ENCODE measurements around the gene HJV.
"Not testable (repeated sequence)": the region's sequence is repeated elsewhere in the genome, so short reads cannot be mapped to it uniquely, and the experiment has no call there.

Gene HJV, protein sequence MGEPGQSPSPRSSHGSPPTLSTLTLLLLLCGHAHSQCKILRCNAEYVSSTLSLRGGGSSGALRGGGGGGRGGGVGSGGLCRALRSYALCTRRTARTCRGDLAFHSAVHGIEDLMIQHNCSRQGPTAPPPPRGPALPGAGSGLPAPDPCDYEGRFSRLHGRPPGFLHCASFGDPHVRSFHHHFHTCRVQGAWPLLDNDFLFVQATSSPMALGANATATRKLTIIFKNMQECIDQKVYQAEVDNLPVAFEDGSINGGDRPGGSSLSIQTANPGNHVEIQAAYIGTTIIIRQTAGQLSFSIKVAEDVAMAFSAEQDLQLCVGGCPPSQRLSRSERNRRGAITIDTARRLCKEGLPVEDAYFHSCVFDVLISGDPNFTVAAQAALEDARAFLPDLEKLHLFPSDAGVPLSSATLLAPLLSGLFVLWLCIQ

DNA sequence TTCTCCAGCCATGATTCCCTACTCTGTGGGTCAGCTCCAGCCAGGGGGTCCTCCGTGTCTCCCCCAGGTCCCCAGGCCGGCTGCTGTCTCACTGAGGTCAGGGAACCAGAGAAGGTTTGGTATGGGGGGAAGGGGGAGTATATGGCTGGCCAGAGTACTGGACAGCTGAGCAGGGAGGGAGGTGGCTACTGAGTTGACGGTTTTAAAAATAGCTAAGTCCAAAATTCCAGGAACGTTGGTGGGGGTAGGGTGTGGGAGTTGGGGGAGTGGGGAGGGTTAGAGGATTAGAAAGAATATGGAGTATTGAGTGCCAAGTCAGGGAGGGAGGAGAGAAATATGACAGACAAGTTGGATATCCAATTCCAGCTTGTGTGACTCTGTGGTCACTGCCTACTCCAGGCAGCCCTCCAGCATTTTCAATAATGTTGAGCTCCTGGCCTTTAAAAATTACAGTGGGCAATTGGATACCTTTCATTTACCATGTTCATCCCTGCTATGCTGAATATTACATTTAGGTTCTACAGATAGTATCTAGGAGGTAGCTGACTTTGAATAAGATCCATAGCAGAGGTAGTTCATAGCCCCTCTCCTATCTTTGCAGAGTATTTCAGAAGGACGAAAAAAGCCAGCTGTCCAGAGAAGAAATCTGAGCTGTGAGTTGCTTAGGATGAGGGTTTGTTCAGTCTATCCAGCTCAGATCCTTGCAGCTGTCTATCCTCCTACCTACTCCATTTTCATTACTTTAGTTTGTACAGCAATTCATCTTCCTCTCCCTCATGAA, at the start of gene HJV:
TSS of gene HJV (minus strand) at position 114 of the 781 bp plus-strand sequence. CDS start 1,504 bp downstream, outside the sequence.
- DNase-seq (ENCODE audit: low spot score), result no peak

DNA sequence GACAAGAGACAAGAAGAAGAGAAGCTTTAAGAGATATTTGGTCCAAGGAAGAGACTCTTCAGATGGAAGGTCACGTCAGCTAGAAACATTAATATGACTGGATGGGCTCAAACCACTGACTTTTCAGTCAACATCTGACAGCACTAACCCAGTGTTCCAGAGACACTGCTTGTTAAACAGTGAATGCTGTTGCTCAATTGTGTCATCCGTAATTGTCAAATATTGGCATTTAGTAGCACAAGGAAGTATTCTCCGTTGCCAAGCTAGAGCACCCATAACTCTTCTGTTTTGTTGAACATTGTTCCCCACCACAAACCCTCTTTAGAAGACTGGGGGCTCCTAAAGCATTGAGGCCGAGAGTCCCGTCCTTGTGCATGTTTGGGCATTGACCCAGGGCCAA, 37.6 kb upstream of the HJV start:
- not testable (repeated sequence) for DNase-seq (ENCODE audit: low spot score)

DNA sequence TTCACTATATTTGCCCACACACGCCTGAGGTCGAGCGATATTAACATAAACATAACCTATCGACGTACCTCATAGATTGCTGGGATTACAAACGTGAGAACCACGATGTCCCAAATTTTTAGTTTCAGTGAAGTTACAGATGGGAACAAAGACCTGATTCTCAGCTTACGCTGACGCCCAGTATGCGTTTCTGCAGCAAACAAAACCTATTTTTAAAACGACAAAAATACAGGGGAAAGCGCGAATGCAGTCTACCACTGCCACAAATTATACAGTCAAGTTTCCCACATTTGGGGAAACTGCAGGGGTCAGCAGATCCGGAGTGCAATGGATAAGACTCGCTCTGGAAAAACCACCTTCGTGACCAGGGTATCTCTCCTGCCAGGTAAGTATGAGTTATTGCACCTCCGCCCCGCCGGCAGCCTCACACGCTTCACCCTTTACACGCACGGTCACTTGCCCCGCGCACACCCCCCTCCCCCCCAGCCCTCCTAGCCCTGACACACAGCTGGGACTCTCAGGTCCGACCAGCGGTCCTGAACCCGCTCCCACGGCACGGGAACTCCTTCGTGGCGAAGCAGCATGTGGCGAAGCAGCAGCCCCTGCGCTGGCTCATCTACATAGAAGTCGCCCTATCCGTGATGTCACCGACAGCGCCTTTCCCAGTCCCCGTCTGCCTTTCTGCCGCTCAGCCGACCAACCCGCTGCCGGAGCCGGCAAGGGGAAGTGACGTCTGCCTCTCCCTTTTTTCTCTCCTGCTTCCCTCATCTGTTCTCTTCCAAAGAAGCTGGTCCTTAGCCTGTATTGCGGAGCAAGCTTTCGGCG, 30.5 kb upstream of the HJV start:
- peak; percentile 63 for DNase-seq (ENCODE audit: low spot score)

DNA sequence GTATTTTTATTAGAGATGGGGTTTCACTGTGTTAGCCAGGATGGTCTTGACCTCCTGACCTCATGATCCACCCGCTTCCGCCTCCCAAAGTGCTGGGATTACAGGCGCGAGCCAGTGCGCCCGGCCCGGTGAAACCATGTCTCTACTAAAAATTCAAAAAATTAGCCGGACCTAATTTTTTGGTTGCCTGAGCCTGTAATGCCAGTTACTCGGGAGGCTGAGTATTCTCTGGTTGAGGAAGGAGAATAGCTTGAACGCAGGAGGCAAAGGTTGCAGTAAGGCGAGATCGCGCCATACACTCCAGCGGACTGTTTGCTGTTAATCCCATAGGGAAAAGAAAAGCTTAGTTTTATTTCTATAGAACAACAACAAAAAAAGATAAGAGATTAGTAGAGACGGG, 29.9 kb upstream of the HJV start:
- DNase-seq (ENCODE audit: low spot score), result no peak

DNA sequence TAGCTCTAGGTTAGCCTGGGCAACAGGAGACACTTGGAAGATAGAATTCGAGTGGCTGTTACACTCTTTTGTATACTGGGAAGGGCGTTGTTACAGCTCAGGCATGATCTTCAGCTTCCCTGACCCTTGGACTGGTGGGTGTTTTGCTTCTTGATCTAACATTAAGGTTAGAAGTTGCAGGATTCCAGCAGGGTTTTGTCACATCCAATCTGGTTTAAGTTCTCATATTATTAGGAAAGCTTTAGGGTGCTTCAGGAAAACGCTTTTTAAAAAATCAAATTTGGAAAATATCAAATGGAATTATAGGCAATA, 29.1 kb upstream of the HJV start:
- DNase-seq (ENCODE audit: low spot score), result not testable (repeated sequence)

DNA sequence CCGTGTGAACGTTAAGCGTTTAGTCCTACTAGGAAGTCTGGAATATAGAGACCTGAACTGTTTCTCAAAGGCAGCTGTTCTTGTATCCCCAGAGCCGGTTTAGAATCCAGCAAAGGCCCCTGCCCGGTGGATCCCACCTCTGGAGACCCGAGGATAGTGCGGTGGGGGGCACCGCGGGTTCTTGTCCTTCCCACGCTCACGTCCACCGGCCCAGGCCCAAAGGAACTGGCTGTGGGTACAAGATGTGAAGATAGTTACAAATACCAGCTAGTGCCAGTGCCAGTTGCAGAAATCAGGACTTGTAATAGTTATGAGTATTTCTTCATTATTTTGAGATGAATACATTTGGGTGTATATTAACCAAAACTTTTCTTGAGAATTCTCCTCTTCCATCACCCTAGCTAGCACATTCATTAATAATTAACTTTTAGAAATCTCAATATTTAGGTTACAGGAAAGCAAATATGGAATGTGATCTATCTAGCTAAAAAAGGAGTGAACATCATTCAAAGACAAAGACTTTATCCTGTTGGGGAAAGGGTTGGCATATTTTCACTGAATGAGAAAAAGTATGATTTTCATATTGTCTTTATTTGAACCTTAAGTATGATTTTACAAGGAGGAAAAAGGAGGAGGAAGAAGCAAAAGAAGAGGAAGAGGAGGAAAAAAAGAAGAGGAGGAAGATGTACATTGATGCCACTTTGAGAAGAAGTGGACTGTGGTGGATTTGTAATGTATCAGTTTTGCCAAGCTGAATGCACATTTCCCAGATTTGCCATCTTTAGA, 28.5 kb upstream of the HJV start:
- DNase-seq (ENCODE audit: low spot score), result not testable (repeated sequence)

DNA sequence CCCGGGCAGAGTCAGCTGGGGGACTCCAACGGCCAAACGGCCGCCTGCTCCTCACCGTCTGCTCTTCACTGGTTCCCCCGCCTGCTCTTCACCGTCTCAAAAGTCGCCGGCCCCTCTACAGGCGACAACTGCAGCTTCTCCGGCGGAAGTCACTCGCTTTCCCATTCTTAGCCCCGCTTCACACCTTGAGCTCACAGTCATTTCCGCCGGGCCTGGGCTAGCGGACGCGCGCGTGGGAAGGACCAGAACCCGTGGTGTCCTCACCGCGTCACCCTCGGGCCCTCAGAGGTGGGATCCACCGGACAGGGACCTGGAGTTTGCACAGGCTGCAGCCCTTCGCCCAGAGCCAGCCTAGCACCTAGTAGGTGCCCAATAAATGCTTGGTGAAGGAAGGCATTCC, 27.9 kb upstream of the HJV start:
- DNase-seq (ENCODE audit: low spot score), result no peak

DNA sequence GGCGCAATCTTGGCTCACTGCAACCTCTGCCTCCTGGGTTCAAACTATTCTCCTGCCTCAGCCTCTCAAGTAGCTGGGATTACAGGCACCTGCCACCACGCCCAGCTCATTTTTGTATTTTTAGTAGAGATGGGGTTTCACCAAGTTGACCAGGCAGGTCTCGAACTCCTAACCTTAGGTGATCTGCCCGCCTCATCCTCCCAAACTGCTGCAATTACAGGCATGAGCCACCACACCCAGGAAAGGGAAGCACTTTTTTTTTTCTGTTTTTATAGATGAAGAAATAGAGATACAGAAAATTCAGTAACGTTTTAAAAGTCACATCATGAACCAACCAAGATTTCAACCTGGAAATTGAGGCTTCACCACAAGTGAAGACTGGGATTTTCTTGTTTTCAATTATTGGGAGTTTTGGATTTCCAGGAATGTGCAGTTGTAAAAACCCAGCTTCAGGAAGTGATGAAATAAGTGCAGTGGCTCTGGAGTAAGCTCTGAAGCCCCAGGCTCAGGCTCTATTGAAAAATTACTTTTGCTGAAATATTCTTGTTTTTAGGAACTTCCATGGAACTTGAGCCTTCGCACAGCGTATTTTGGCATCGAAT, 27.1 kb upstream of the HJV start:
- not testable (repeated sequence) for DNase-seq (ENCODE audit: low spot score)

DNA sequence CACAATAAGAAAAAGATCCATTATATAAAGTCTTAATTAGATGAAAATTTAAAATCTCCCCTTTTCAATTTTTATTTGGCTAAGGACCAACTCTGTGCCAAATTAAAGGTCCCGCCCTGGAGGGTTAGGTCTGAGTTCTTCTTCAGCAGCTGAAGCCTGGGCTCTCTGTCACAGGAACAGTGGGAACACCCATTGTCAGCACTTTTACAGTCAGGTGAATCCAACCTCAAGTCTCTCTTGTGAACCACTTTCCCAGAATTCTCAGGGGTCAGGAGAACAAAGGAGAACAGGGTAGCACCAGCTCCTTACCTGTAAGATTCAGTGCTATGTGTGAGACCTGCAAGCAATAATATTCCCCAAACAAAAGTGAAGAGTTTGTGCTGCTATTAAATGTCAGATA, 25.1 kb upstream of the HJV start:
- DNase-seq (ENCODE audit: low spot score), result no peak

DNA sequence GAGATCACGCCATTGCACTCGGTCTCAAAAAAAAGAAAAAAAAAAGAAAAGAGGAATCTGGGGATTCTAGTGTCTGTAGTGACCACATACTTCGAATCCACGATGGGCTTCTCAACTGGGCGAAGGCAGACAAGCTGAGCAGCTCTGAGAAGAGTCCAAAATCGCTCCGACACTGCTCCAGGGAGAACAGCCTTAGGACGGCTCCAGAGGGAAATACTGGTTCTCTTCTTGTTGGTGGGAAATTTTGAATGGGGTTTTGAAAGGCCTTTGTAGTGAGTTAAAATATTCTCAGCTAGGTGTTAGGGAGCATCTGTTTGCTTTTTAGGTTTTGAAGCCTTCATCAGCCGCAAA, 18.3 kb upstream of the HJV start:
- no peak for DNase-seq (ENCODE audit: low spot score)

DNA sequence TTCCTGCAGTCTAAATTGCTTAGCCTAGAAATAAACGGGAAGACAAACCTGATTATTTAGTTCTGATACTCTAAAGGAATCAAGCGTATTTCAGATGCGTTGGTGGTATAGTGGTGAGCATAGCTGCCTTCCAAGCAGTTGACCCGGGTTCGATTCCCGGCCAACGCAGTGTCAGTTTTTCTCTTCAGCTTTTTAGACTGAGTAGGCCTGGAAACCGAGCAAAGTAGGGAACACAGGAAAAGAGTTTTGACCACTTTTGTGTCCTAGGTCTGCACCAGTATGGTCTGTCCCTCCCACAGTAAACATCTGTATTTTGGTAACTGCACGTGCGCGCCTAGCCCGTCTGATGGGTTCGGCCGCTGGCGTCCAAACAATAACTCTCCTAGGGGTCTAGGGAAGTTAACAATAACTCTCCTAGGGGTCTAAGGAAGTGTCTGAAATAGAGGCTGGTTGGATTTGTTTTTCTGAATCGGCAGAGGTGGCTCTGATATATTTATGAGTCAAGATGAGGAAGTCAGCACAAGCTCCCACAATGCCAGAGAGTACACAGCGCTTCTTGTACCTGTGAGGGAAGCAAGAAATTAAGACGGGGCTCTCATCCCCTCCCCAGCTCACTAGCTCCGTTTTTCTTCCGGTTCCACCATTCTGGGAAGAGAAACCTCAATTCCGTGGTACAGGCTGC, 15.6 kb upstream of the HJV start:
- no peak for DNase-seq (ENCODE audit: low spot score)

DNA sequence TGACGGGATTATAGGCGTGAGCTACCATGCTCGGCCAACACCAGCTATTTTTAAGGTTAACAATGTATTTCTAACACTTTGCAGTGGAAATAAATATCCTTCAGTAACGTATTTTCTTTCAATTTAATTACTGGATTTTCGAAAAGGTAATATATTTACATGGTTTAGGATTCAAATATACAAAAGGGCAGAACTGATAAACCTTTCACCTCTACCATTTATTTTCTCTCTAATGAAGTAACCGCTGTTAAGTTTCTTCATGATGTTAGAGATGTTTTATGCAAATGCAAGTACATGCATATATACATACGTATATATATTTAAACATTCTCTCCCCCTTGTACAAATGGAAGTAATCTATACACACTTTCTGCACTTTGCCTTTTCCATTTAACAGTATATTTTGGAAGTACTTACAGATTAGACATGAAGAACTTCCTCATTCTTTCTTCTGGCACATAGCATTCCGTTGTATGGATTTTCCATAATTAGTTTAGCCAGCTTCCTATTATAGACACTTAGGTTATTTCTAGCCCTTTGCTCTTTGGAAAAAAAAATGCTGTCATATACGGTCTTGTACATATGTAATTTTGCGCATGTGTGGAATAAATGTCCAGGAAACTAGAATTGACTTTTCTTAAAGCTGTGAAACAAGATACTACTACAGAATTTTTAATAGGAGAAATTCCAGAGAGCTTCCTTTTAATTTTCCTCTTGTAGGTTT, 14.9 kb upstream of the HJV start:
- no peak for DNase-seq (ENCODE audit: low spot score)

DNA sequence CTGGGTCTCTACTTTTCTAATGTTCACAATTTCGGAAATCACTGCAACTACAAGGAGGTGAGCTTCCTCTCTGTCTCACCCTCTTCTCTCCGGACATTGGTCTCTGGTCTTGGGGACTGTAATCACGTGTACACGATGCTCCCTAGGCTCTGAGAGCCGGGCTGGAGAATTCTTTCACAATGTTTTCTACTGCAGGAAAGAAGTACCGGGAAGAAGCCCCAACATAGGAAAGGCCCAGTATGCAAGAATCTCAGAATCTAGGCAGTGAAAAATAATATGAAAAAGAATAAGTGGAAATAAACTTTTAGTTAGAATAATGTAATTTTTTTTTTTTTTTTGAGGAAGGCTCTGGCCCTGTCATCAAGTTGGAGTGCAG, 13.5 kb upstream of the HJV start:
- DNase-seq (ENCODE audit: low spot score), result no peak

DNA sequence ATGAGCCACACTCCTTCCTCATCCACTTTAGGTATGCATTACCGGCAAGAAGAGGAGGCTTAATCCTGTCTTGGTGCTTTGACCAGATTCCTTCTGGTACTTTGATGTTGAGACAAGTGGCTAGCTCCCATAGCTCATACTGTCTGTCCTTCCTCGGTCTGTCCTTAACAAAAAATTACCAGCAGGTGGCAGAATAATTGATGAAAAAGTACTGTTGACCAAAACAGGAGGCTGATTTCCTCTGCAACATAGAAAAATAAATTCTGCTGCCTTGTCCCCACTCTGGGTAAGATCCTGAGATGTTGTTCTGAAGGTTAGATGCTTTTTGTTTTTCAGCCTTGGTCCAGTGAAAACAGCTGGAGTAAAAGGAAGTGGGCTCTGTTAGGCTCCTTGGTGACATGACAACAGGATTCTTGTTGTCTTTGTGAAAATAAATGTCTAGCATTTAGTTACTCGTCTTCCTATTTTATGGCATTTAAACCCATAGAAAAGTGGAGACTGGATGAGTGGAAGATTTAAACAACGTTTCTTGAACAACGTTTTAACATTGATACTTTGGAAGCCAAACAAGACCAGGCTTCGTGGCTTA, 11.2 kb upstream of the HJV start:
- DNase-seq (ENCODE audit: low spot score), result no peak

DNA sequence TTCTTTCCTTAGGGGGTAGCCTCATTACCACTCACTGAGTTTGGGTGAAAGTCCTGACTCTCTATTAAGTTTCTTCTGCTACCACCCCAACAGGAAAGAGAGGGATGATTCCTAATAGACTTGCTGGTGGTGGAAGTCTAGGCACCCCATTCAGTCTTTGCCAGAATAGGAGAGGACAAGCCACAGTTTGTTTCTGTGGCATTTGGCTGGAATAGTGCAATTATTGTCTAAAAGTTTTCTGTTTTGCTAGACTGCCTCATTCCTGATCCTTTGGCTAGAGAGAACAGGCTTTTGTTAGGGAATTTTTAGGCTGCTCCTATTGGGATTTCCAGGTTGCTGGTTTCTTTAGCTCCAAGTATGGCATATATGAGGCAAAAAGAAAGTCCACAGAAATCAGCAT, 9.9 kb upstream of the HJV start:
- no peak for DNase-seq (ENCODE audit: low spot score)

DNA sequence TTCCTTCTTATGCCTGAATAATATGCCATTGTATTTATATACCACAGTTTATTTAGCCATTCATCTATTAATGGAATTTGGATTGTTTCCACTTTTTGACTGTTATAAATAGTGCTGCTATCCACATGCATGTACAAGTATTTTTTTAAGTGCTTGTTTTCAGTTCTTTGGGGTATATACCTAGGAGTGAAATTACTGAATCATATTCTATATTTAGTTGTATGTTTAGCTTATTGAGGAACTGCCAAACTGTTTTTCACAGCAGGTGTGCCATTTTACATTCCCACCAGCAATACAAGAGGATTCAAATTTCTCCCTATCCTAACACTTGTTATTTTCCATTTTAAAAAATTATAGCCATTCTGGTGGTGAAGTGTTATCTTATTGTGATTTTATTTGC, 7.6 kb upstream of the HJV start:
- DNase-seq (ENCODE audit: low spot score), result no peak

DNA sequence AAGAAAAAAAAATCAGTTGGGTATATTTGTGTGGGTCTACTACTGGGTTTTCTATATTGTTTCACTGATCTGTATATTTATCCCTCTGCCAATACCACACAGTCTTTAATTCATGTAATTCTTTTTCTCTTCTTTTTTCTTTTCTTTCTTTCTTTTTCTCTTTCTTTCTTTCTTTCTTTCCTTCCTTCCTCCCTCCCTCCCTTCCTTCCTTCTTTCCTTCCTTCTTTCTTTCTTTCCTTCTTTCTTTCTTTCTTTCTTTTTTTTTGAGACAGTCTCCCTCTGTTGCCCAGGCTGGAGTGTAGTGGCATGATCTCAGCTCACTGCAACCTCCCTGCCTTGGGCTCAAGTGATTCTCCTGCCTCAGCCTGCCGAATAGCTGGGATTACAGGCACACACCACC, 5.1 kb upstream of the HJV start:
- not testable (repeated sequence) for DNase-seq (ENCODE audit: low spot score)

DNA sequence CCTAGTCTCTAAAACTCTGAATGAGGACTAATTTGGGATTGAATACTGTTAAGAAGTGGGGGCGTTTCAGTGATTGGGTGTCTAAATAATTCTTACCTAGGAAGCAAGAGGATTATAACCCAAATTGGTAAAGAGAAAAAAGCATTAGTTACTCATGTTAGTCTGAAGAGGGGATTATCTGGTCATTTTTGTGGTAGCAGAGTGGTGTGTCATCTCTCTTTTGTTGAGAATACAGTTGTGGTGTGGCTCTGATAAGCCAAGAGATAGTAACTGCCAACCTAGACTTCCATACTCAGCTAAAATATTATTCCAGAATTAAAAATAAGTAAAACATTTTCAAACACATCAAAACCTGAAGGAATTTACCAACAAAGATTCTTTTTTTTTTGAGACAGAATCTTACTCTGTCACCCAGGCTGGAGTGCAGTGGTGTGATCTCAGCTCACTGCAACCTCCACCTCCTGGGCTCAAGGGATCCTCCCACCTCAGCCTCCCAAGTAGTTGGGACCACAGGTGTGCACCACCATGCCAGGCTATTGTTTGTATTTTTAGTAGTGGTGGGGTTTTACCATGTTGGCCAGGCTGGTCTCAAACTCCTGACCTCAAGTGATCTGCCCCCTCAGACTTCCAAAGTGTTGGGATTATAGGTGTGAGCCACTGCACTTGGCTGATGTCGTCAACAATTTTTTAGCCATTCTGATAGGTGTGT, 4.4 kb upstream of the HJV start:
- not testable (repeated sequence) for DNase-seq (ENCODE audit: low spot score)

DNA sequence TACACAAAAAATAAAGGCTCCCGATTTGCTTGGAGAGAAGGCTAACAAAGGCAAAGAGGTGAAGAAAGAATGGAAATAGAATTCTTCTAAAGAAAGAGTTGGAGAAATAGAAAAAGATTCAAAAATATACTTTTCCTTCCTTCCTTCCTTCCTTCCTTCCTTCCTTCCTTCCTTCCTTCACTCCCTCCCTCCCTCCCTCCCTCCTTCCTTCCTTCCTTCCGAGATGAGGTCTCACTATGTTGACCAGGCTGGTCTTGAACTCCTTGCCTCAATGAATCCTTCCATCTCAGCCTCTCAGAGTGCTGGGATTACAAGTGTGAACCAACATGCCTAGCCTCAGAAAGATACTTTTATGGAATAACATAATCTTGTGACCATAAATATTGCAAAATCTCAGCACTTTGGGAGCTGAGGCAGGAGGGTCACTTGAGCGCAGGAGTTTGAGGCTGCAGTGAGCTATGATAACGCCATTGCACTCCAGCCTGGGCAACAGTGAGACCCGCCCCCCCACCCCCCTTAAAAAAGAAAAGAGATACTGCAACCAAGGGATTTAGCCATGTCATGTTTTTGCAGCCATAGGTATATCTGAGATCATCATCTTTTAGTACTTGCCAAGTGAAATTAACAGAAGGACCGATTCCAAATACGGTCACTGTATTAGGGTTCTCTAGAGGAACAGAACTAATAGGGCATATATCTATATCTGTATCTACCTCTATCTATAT, 1.0 kb upstream of the HJV start:
- DNase-seq (ENCODE audit: low spot score), result no peak

Data from HuH-7.5 (cell line).